Measurements from ENCODE around the gene ASPN.

The ASPN gene

DNA sequence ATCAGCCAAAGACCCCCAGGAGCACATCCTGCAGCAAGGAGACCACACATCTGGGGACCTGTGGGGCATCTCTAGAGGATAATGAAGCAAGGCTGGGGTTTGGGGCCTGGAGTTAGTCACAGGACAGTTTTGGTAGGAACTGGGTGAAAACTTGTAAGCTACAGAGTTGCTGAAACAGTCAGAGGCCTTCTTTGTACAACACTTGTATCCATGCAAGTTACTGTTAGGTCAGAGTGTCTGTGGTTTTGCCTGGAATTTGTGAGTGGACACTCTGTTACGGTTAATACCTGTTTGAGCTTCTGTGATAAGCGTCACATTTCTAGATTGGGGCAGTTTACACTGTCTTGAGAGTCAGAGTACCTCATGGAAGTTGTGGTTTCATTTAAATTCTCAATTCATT lies 22.6 kb upstream of the ASPN start:
- DNase-seq (ENCODE audit: low read depth in 2 of 2): no peak

DNA sequence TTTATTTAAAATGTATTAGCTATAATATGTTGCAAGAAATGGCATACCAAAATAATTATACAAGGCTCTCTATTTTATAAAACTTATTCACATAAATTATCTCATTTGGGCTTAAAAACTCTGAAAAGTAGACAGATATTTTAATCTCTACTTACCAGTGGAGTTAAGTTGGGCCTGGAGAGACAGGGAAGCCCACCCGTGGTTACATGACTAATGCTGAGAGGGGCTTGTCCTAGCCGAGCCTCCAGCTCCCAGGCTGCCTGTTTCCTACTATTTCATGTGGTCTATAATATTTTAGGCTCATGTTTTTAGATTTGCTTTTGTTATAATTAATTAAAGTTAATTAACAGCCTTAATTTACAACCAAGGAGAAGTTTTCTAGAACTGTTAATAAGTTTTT lies 20.9 kb upstream of the ASPN start:
- DNase-seq (ENCODE audit: low read depth in 2 of 2): no peak

DNA sequence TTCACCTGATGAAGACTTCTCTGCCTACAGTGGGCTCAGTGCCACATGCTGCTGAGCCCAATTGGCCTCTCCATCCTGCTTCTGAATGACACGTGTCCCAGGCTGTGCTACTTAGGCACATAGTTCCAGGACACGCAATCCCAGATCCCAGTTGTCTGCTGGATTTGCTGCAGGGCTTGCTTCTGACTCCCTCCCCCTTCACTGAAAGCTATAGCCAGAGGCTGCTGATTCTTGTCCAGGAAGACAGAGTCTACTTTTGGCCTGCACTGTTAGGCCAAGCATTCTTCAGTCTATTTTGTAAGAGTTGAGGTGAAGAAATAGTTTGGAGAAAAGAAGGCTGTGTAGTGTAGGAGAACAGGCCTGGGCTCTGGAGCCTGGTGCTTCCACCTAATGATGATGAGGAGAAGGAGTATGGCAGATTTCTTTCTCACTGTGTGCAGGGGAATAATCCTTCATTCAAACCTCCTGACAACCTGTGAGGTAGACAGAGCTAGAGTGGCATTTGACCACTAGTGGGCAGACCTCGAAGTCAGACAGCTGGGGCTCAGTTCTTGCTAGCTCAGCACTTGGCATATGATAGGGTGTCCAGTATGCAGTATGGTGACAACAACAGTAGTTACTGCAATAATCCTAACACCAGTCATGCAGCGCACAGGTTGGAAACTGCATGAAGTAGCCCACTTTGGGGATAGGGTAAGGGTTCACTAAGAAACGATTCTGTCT lies 19.5 kb upstream of the ASPN start:
- no peak for DNase-seq (ENCODE audit: low read depth in 2 of 2)

DNA sequence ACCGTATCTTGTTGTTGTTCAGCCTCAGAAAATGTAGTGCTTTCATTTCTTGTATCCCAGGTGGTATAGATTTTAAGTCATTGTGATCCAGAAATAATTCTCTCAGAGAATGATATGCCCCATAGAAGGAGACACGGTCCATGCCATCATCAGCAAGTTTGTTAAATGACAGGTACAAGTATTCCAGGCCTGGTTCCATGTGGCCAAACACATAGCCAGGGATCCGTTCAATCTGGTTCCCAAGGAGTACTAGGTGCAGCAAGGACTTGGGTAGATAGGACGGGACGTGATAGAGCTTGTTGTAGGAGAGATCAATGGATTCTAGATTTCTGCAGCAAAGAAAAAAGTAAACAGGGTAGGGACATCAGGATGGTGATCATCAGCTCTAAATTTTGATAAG lies 18.4 kb upstream of the ASPN start:
- DNase-seq (ENCODE audit: low read depth in 2 of 2): no peak

DNA sequence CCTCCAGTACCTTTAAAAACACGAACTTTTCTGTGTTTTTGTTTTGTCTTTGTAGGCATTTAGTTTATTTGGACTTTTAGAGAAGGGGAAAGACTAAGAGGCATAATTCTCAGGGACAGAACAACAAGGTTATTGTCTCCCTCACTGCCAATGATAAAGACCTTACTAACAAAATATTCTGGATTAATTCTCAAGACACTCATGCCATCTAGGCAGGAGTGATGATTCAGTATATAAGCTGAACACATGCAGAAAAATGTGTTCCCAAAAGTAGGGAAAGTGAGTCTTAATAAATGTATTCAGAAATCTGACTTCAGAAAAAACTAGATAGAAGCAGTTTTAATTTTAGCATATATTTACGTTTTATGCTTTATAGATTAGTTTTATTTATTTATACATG lies 17.4 kb upstream of the ASPN start:
- DNase-seq (ENCODE audit: low read depth in 2 of 2): no peak

DNA sequence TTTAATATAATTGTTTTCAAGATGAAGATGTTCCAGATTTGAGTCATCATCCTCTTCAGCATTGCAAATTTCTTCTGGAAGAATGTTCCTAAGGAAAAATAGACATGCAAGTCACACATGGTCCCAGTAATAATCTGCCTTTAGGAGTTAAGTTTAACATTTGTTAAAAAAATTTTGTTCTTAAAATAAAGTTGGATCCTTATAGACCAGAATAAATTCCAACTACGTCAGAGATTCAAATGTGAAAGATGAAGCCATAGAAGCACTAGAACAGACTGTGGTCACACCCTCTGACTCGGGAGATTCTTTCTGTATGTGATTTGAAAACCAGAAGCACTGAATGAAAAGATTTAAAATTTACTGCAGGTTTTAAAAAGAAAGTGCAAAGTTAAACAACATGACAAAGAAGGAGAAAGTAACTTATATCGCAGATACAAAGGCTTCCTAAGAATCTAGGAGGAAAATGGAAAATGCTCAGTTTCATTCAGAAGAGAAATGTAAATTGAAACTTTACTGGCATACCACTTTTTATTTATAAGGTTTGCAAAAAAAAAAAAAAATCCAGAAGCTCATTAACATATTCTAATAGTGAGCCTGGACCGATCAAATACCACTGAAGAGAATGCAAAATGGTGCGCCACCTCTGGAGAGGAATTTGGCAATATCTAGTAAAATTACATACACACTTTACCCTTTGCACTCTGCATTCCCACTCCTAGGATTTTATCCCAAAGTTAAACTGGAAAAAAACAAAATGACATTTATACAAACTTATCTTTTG lies 14.3 kb upstream of the ASPN start:
- no peak for DNase-seq (ENCODE audit: low read depth in 2 of 2)

DNA sequence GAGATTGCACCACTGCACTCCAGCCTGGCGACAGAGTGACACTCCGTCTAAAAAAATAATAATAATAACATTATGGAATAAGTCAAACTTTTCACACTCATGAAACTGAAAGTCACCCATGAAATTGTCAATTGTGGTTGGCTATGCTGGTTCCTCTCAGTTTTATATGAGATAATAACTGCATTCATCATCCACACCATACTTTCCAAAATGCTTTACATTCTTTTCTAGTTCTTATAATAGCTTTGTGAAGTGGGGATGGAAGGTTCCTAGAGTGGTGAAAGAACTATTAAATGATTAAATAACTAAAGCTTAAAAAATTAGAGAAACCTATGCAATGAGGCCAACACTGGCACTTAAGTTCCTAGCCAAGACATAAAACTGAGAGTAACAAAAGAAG lies 12.6 kb upstream of the ASPN start:
- no peak for DNase-seq (ENCODE audit: low read depth in 2 of 2)

DNA sequence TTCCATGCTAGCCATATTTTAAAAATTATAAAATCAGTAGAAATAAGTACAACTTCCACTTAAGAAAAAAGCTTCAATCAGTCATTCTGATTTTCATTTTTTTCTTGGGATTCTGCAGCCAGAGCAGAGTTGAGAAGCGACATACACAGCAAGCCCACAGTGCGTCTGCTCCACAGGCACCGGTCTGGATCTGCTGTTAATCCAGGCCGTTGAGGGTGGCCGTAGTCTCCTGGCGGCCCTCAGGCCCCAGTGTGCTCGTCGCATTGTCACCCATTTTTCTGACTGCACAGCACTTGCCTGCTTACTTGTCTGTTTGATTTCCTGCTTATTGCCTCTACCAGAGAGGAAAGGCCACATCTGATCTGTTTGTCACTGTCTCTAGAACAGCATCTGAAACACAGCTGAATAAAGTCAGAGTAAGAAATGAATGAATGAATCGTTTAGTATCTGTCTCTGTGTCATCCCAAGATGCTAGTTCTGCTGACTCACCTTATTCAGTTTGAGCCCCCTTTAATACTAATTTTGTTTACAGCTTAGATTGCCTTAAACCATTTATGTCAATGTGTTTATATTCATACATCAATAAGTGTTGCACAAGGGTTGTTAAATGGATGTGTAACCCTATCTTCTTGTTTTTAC lies 11.6 kb upstream of the ASPN start:
- DNase-seq (ENCODE audit: low read depth in 2 of 2): no peak

DNA sequence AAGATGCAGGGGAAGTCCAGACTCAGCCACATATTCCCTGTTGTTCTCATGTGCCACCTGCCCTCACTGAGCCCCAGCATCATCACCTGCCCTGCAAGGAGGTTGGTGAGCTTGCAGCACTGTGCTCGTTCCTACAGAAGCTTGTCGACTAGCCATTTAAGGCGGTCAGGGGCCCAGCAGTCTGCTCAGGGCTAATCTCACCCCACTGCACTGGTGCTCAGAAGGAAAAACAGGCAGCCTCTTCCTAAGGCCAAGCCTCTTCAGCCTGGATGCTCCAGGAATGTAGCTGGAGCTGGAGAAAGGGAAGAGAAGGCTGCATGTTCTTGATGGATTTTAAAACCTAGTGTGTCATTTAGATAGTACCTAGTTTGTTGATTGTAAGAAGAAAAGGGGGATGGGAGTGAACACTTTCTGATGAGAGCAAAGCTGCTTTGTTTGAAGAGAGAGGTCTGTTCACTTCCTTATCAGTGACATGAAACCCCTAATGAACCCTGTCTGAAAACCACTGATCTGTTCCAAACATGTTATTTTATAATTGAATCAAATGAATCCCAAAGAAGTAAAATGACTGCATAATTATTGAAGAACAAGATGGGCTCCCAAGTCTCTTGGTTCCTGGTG lies 10.6 kb upstream of the ASPN start:
- no peak for DNase-seq (ENCODE audit: low read depth in 2 of 2)

DNA sequence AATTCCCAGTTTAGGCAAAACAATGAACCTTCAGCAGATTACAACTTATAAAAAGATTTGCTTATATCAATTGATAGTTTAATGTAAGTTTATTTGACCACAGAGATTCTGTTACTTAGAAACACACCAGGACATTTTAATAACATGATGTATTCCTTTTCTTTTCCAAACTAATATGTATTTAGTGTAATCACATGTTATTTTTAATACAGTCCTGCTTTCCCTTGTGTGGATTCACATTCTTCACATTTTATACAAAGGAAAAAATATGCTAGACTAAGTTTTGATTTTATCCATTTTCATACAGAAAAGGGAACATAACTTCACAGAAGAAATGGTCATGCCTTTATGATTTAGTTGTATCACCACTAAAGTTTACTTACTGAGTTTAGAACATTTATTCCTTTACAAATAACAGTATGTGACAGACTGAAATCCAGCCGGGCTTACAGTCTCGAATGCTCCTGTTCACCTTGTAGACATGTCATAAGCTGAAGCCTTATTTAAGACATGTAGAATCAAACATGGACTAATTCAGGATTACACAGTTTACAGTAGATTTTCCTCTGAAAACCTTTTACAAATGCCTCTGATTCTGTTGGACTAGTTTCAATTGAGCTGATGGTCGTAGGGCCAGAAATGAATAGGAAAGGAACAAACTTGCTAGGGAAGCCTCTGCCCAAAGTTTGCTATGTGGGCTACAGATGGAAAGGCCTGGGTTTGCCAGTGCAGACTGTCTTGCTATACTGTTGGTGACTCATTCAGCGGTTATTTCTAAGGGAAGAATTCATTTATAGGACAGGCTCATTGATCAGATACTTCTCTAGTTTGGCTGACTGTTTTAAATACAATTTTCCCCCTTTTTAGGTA lies 6.6 kb upstream of the ASPN start:
- DNase-seq (ENCODE audit: low read depth in 2 of 2): no peak

DNA sequence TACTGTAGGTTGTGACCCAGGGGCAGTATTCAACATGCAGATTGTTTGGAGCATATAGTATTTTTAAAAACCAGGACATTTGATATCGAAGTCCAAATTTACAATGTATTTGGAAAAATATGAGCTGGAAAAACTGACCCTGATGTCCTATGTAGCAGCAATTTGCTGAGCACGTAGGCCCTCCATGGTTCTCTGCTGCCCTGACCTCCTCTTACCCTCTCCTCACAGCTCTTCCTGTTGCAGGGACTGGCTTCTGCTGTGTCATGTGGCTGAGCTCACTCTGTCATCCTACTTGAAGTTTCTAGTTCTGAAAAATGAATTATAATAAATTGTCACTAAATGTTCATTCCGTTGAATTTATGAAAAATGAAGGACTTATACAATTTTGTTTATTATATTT lies 4.1 kb upstream of the ASPN start:
- DNase-seq (ENCODE audit: low read depth in 2 of 2): no peak

DNA sequence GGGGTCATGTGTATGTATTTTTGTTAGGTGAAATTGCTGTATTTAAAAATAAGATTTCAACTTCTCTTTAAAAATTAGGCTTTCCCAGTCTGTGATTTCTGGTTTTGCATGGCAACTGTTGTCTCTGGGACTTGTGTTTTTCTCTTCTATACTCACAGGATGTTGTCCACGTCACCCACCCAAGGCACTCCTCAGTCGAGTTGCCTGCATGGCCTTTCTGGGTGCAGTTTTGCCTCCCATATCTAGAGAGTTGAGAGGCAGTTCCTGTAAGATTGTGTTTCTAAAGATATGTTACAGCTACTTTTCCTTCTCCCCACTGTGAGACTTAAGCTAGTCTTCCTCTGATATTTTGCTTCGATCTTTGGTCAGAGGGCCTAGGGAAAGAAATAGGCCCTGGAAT lies 2.3 kb upstream of the ASPN start:
- DNase-seq (ENCODE audit: low read depth in 2 of 2): no peak

DNA sequence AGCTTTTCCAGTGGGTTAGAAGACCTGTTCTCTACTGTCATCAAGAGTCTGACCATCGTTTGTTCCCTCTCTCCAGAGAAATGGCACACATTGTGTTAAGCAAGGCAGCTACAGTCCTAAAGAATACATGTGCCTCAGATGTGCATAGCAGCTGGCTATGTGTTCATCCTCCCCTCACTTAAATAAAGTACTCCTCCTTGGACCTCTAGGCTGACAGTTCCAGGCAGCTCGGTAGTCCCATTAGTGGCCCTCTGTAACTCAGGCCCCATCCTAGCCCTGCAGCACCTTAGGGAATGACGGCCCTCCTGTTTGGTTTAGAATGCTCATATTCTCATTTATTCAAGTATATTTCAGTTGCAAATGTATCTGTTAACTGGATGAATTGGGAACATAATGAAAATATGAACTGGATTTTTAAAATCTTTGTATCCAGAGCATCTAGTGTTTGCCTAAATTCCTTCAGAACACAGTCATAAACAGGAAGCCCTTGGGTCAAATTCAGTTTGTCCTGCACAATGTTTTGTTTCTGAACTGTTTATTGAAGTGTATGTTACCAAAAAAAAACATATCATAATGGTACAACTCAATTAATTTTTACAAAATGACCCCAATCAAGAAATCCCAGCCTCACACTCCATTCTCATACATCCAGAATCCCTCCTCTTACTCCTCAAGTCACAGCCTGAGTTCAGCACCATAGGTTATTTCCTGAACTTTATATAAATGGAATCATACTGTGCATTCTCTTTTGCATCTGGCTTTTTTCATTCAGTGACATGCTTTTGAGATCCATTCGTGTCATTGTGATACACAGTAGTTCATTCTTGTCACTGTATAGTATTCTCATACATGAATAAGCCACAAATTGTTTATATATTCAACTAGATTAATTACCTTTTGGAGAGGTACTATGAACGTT lies 1.6 kb upstream of the ASPN start:
- no peak for DNase-seq (ENCODE audit: low read depth in 2 of 2)

DNA sequence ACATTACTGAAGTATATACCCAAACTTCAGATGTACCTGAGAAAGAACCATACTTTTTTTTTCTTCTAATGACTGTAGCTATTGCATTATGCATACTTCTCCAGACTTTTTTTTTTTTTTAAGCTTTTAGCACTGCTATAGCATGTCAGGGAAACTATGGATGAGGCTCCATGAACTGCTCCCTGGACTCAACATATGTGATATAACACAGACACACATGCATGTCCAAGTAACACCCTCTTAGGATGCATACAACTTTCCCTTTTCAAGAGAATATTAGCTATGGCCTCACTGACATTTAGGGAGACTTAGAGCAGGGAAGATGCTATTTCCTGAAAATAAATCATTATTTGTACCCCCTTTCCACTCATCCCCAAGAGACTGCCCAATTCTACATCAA lies 499 bp upstream of the ASPN start:
- no peak for DNase-seq (ENCODE audit: low read depth in 2 of 2)

DNA sequence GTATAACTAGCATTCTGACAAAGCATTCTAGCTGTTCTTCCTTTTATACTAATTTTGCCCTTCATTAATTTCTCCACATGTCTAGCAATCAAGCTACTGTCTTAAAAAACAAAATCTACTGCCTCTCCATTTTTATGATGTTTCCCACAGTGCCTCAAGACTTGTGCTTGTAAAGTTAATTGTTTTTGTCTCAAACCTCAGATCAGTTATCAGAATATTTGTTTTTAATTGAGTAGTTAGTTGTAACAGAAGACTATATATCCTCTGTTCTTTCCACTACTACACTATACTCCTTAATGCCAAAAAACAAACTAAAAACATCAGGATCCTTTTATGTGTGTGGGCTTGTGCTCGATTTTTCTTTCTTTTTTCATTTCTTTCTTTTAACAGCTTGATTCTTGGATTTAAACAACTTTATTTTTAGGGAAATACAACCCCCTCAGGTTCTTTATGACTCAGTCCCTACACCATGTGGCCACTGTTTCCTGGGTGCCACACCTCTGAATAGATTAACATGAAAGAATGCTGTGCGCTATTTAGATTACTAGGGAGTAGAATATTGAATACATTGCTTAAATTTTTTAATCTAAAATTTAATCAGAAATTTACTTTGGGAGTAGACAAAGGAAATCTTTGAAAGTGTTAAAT lies 1.2 kb downstream of the ASPN start:
- DNase-seq (ENCODE audit: low read depth in 2 of 2): no peak

DNA sequence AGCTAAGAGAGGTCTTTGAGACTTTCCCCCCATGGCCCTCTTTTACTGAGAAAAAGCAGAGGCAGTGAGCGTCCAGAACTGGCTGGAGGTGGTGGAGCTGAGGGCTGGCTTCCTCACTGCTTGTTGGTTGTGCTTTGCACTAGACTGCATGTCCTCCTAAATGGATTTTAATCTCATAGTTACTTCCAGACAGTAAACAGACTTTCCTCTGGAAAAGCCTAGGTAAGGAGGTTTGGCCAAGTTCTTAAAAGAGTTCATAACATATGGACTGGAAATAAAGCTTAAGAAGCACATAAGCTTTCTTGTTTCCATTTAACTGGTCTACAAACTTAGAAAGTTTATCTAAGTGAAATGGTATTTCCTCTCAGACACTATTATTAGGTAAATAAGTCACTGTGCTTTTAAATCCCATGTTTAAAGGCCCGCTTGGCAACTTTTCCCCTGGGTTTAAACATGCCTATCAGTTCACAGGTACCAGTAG lies 2.0 kb downstream of the ASPN start:
- no peak for DNase-seq (ENCODE audit: low read depth in 2 of 2)

DNA sequence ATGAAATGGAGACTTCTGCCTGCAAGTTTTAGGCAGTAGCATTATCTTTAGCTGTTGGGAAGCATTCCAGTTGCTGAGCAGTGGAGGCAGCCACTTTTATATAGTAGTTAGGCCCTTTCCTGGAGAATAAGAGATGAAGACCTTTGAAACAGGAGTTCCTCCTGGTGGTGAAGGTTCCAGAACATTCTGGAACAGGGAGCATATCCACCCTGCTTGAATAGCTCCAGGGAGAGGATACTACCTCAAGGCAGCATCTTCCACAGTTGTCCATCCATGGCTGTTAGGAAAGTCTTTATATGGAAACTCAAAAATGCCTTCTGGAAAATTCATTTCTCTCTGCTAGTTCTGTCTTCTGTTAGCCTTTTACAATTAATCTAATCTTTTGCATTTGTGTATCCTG lies 3.0 kb downstream of the ASPN start:
- no peak for DNase-seq (ENCODE audit: low read depth in 2 of 2)

DNA sequence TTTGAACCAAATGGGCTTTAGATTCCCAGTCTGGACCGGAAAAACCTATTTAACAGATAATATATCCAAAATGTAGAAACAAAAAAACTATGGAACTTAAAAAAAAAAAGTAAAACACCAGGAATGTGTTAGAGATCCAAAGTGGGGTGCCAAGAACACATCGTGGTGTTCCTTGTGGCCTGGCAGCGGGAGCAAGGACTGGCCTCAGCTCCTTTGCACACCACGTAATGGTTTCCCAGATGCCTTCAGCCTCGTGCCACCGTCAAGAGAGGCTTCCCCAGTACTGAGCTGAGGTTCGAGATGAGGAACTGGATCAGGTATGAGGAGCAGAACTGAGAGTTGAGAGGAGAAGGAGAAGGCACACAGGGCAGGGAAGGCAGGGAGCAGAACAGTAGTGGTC lies 3.5 kb downstream of the ASPN start:
- no peak for DNase-seq (ENCODE audit: low read depth in 2 of 2)

DNA sequence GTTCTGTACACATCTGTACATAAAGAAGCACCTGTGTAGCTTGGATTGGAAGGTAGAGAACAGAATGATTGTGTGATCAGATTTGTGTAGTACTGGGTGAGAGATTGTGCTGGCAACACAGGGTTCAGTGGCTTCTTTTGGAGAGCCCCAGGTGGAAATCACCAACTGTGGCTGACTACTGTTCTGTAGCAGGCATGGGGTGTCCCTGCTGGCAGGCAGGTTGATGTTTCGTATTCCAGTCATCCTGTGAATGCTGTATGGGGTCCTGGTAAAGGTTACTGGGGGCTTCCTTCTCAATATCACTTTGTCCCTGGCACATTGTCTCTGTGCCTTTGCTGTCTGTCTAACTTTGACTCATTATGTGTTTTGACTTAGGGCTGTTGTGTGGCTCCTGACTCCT lies 5.3 kb downstream of the ASPN start:
- no peak for DNase-seq (ENCODE audit: low read depth in 2 of 2)

DNA sequence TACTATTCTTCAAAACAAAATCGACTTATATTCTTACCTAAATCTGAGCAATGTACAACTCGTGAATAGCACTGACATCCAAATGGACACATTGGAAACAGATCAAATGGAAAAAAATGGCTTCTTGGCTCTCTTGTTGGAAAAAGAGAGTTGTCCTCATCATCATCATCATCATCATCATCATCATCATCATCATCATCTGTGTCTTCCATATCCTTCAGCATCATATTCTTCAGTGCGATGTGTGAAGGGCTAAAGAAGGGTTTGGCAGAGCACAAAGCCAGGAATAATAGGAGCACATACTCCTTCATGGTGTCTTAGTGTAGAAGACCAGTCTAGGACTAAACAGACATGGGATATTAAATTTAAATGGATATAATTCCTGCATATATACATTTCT lies 7.7 kb downstream of the ASPN start:
- DNase-seq (ENCODE audit: low read depth in 2 of 2): no peak
